ENCODE data around the gene PIP4K2B. TPM values are rescaled to one million over a fixed set of nuclear protein-coding genes. Genes with fewer than 3 reads are reported as not detected.

The PIP4K2B gene
- total and polyA plus RNA-seq, 9 of the 15 experiments (the other 6 are each of a cell fraction or from before 2014, with no cell fraction given), result 3.7 to 29.9 (median 23.0) TPM

- no peak for TF ChIP-seq ZNF512 (tag; IDR thresholded peaks at IDR 0.05)
- TF ChIP-seq SMARCA5 (IDR thresholded peaks at IDR 0.05), result no peak
- no peak for TF ChIP-seq TBL1XR1 (IDR thresholded peaks at IDR 0.05; ENCODE audit: low read length in 2 of 2)
- no peak for TF ChIP-seq EP300 (IDR thresholded peaks at IDR 0.05; ENCODE audit: low read length)
- TF ChIP-seq ZNF639 (CRISPR knock-in tag; conservative IDR thresholded peaks at IDR 0.05 in 1 of 2, IDR thresholded peaks at IDR 0.05 in 1 of 2), result peak in 1 of 2 experiments; percentile 98; a peak in 2 of 4 replicates
- no peak for TF ChIP-seq ZNF280A (IDR thresholded peaks at IDR 0.05; ENCODE audit: low read depth, partially characterized antibody)
- TF ChIP-seq RUNX1 (IDR thresholded peaks at IDR 0.05; ENCODE audit: low read depth), result 0 out of 2 replicates have a peak, but pooled peaks have one; percentile 44
- TF ChIP-seq ZFP91 (CRISPR knock-in tag; IDR thresholded peaks at IDR 0.05), result no peak
- TF ChIP-seq ILF3 (IDR thresholded peaks at IDR 0.05; ENCODE audit: borderline replicate concordance), result no peak; the same call in 1 of the 2 replicates
- no peak for TF ChIP-seq RFX5 (IDR thresholded peaks at IDR 0.05; ENCODE audit: low read depth, low read length)
- TF ChIP-seq MED1 (CRISPR knock-in tag; IDR thresholded peaks at IDR 0.05; ENCODE audit: borderline replicate concordance), result no peak
- no peak for TF ChIP-seq SMARCE1 (IDR thresholded peaks at IDR 0.05)
- TF ChIP-seq ZNF75A (CRISPR knock-in tag; IDR thresholded peaks at IDR 0.05), result no peak
- no peak for TF ChIP-seq ZNF217 (CRISPR knock-in tag; IDR thresholded peaks at IDR 0.05)
- TF ChIP-seq KLF16 (IDR thresholded peaks at IDR 0.05), result no peak
- TF ChIP-seq ETS2 (tag; IDR thresholded peaks at IDR 0.05; ENCODE audit: borderline replicate concordance, poor library complexity, severe bottlenecking), result no peak
- TF ChIP-seq NFIC (IDR thresholded peaks at IDR 0.05), result peak; percentile 25
- no peak for TF ChIP-seq HINFP (tag; conservative IDR thresholded peaks at IDR 0.05; ENCODE audit: low read depth)
- no peak for TF ChIP-seq PKNOX1 (IDR thresholded peaks at IDR 0.05)
Measured at GRCh38 chr17:38799501-38800236, at the start of gene PIP4K2B (continued).
